ENCODE measurements around the gene CANT1. TPM values are rescaled to one million over a fixed set of nuclear protein-coding genes. Genes with fewer than 3 reads are reported as not detected.
"Not testable (repeated sequence)": the region's sequence is repeated elsewhere in the genome, so short reads cannot be mapped to it uniquely, and the experiment has no call there.

Gene CANT1
- total RNA-seq, 1 donor from 2014 or later: 72.1 TPM

DNA sequence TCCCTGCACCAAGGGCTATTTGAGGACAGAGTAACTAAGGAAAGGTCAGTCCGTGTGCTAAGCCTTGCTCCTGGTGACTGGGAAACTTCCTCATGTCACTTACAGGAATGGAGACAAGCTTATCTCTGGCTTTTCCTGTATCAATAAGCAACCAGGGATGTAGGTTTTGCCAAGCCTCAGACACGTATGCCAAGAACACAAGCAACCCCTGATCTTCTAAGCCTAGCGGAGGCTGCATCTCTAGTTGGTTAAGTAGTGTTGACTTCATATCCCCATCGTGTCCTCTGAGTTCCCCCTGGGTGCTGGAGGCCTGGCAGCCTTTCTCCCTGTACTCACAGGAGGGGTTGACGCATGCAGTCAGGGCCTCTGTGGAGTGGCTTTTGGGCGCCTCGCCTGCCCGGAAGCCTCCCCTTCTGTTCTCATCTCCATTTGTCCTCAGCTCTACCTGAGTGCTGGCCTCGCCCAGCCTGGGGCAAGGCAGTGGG is 13.0 kb upstream of the CANT1 start:
- H3K79me2 ChIP-seq (ENCODE audit: insufficient read depth, low read length): no peaks in the 10 kb centered on the region
- no peak overlapping the region for H3K27ac ChIP-seq (ENCODE audit: low read depth, low read length)
- H3K27me3 Mint-ChIP-seq (ENCODE audit: low read depth, unreplicated experiment): peaks cover 46% of the 10 kb centered on the region
- H3K4me1 ChIP-seq (ENCODE audit: insufficient read depth, low read length): peaks cover 25% of the 10 kb centered on the region
- no peak overlapping the region for H2AFZ ChIP-seq (ENCODE audit: low read depth, low read length)
- DNase-seq (ENCODE audit: low read depth) (no peak), FAIRE-seq (no peak)
- H4K20me1 ChIP-seq (ENCODE audit: insufficient read depth, low read length): no peaks in the 10 kb centered on the region
- H3K4me3 Mint-ChIP-seq (ENCODE audit: unreplicated experiment): no peak overlapping the region
- peaks cover 26% of the 10 kb centered on the region for H3K27me3 ChIP-seq (ENCODE audit: insufficient read depth, low read length)
- no peak overlapping the region for H3K4me2 ChIP-seq (ENCODE audit: low read length)
- peaks cover 13% of the 10 kb centered on the region for H3K4me1 Mint-ChIP-seq (ENCODE audit: low read depth, unreplicated experiment)
- TF ChIP-seq EZH2 (IDR thresholded peaks at IDR 0.05; ENCODE audit: insufficient read depth, low read length): no peak
- no peak for TF ChIP-seq CTCF (IDR thresholded peaks at IDR 0.05; ENCODE audit: insufficient read depth, low read depth, low read length)
- no peak overlapping the region for H3K9ac ChIP-seq (ENCODE audit: low read length)
- no peaks in the 10 kb centered on the region for H3K9me3 ChIP-seq (ENCODE audit: insufficient read depth, low read depth, low read length)
- H3K36me3 ChIP-seq (ENCODE audit: insufficient read depth, low read length): no peaks in the 10 kb centered on the region
- H3K27ac Mint-ChIP-seq (ENCODE audit: unreplicated experiment): no peak overlapping the region
- peaks cover 2% of the 10 kb centered on the region for H3K9me3 Mint-ChIP-seq (ENCODE audit: unreplicated experiment)
- H3K4me3 ChIP-seq (ENCODE audit: insufficient read depth, low read depth, low read length): no peak overlapping the region
- no peaks in the 10 kb centered on the region for H3K36me3 Mint-ChIP-seq (ENCODE audit: low read depth, unreplicated experiment)

DNA sequence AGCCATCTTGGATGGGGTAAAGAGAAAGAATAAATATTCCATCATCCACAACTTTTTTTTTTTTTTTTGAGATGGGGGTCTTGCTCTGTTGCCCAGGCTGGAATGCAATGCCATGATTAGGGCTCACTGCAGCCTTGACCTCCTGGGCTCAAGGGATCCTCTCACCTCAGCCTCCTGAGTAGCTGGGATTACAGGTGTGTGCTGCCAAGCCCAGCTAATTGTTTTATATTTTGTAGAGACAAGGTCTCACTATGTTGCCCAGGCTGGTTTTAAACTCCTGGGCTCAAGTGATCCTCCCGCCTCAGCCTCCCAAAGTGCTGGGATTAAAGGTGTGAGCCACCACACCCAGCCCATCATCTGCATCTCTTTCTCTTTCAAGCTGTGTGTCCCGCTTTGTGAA is 12.4 kb upstream of the CANT1 start:
- DNase-seq (ENCODE audit: low read depth); H4K20me1 ChIP-seq (ENCODE audit: insufficient read depth, low read length); H3K9me3 ChIP-seq (ENCODE audit: insufficient read depth, low read depth, low read length); H3K4me2 ChIP-seq (ENCODE audit: low read length); H3K9ac ChIP-seq (ENCODE audit: low read length); H3K79me2 ChIP-seq (ENCODE audit: insufficient read depth, low read length); H3K36me3 ChIP-seq (ENCODE audit: insufficient read depth, low read length); H3K4me1 Mint-ChIP-seq (ENCODE audit: low read depth, unreplicated experiment); H3K27ac ChIP-seq (ENCODE audit: low read depth, low read length); H3K9me3 Mint-ChIP-seq (ENCODE audit: unreplicated experiment); H3K36me3 Mint-ChIP-seq (ENCODE audit: low read depth, unreplicated experiment); FAIRE-seq; H2AFZ ChIP-seq (ENCODE audit: low read depth, low read length); H3K27ac Mint-ChIP-seq (ENCODE audit: unreplicated experiment); H3K4me3 ChIP-seq (ENCODE audit: insufficient read depth, low read depth, low read length): not testable (repeated sequence)
- Mint-ChIP-seq H3K4me3 (ENCODE audit: unreplicated experiment) (peak overlapping the region; percentile 2), H3K27me3 (ENCODE audit: low read depth, unreplicated experiment) (peaks cover 46% of the 10 kb centered on the region)
- peaks cover 19% of the 10 kb centered on the region for H3K4me1 ChIP-seq (ENCODE audit: insufficient read depth, low read length)
- peaks cover 26% of the 10 kb centered on the region for H3K27me3 ChIP-seq (ENCODE audit: insufficient read depth, low read length)

- FAIRE-seq: no peak
- Histone ChIP-seq H3K4me3 (ENCODE audit: insufficient read depth, low read depth, low read length) (no peak overlapping the region), H3K79me2 (ENCODE audit: insufficient read depth, low read length) (no peaks in the 10 kb centered on the region), H3K36me3 (ENCODE audit: insufficient read depth, low read length) (no peaks in the 10 kb centered on the region), H3K27me3 (ENCODE audit: insufficient read depth, low read length) (peaks cover 26% of the 10 kb centered on the region), H3K27ac (ENCODE audit: low read depth, low read length) (no peak overlapping the region), H3K4me2 (ENCODE audit: low read length) (no peak overlapping the region), H2AFZ (ENCODE audit: low read depth, low read length) (no peak overlapping the region), H3K9ac (ENCODE audit: low read length) (no peak overlapping the region), H3K9me3 (ENCODE audit: insufficient read depth, low read depth, low read length) (no peaks in the 10 kb centered on the region), H4K20me1 (ENCODE audit: insufficient read depth, low read length) (no peaks in the 10 kb centered on the region), H3K4me1 (ENCODE audit: insufficient read depth, low read length) (peaks cover 11% of the 10 kb centered on the region)
- H3K27ac Mint-ChIP-seq (ENCODE audit: unreplicated experiment): no peak overlapping the region
- peaks cover 4% of the 10 kb centered on the region for H3K9me3 Mint-ChIP-seq (ENCODE audit: unreplicated experiment)
- no peak overlapping the region for H3K4me3 Mint-ChIP-seq (ENCODE audit: unreplicated experiment)
- H3K36me3 Mint-ChIP-seq (ENCODE audit: low read depth, unreplicated experiment): no peaks in the 10 kb centered on the region
- peaks cover 3% of the 10 kb centered on the region for H3K4me1 Mint-ChIP-seq (ENCODE audit: low read depth, unreplicated experiment)
- no peak for DNase-seq (ENCODE audit: low read depth)
- no peak for TF ChIP-seq EZH2 (IDR thresholded peaks at IDR 0.05; ENCODE audit: insufficient read depth, low read length)
- TF ChIP-seq CTCF (IDR thresholded peaks at IDR 0.05; ENCODE audit: insufficient read depth, low read depth, low read length): no peak
- peaks cover 46% of the 10 kb centered on the region for H3K27me3 Mint-ChIP-seq (ENCODE audit: low read depth, unreplicated experiment)
Measured at GRCh38 chr17:79020631-79021301, 11.2 kb upstream of the CANT1 start.

Measured in astrocyte (in vitro differentiated cells and primary cell).